Measurements from ENCODE around the gene UGDH.
"Not testable (repeated sequence)": the region's sequence is repeated elsewhere in the genome, so short reads cannot be mapped to it uniquely, and the experiment has no call there.

Gene UGDH

GRCh38 chr4:39495446-39496213, 31.6 kb downstream of the UGDH start:
- no peak for DNase-seq (ENCODE audit: low read depth in 3 of 3)

GRCh38 chr4:39494354-39494753, 32.9 kb downstream of the UGDH start:
- no peak for DNase-seq (ENCODE audit: low read depth in 3 of 3)

GRCh38 chr4:39490322-39490721, 36.9 kb downstream of the UGDH start:
- no peak for DNase-seq (ENCODE audit: low read depth in 3 of 3)

GRCh38 chr4:39486221-39486804, 40.9 kb downstream of the UGDH start:
- no peak for DNase-seq (ENCODE audit: low read depth in 3 of 3)

GRCh38 chr4:39484582-39485272, 42.5 kb downstream of the UGDH start:
- no peak for DNase-seq (ENCODE audit: low read depth in 3 of 3)

DNA sequence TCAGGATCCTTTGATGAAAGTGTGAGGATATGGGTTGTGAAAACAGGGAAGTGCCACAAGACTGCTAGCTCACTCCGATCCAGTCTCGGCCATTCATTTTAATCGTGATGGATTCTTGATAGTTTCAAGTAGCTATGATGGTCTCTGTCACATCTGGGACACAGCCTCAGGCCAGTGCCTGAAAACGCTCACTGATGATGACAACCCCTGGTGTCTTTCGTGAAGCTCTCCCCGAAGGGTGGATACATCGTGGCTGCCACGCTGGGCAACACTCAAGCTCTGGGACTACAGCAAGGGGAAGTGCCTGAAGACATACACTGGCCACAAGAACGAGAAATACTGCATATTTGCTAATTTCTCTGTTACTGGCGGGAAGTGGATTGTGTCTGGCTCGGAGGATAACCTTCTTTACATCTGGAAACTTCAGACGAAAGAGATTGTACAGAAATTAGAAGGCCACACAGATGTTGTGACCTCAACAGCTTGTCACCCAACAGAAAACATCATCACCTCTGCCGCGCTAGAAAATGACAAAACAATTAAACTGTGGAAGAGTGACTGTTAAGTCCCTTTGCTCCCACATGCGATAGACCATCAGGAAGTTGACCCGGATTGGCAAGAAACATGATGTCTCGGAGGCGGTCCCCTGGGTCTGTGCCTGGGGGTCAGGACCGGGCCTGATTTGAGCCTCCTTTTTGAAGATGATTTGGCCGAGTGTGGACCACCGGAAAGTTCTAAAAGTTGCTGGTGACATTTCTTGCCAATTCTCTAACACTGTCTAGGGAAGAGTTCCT, 46.1 kb downstream of the UGDH start:
- DNase-seq (ENCODE audit: low read depth in 3 of 3) = no peak

DNA sequence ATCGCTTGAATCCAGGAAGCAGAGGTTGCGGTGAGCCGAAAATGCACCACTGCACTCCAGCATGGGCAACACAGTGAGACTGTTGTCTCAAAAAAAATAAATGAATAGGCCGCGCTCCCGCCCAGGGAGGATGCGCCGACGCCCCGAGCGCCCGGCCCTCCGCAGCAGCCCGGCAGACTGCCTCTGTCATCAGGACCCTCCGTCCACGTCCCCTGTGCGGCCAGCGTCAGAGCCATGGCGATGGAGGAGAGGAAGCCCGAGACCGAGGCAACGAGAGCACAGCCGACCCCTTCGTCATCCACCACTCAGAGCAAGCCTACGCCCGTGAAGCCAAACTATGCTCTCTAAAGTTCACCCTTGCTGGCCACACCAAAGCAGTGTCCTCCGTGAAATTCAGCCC, 47.0 kb downstream of the UGDH start:
- DNase-seq (ENCODE audit: low read depth in 3 of 3) = no peak

- no peak for DNase-seq (ENCODE audit: low read depth in 3 of 3)
These were observed 50.9 kb downstream of the UGDH start for GRCh38 chr4:39476187-39476895.

DNA sequence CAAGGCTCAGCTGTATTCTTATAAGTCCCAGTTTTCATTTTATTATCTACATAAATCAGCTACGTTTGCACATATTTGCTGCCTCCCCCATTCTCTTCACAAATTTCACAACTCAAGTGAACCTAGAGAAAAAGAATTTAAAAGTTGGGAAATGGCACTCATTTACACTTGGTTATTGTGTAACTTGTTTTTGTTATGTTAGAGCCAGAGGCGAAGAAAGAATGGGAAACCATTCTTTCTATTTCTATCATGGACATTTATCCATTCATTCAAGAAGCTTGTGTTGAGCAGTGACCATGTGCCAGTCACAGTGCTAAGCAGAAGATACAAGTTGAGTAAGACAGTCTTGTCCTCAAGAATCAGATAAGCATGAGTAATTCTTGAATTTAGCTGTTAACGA, 54.8 kb downstream of the UGDH start:
- DNase-seq (ENCODE audit: low read depth in 3 of 3) = no peak

DNA sequence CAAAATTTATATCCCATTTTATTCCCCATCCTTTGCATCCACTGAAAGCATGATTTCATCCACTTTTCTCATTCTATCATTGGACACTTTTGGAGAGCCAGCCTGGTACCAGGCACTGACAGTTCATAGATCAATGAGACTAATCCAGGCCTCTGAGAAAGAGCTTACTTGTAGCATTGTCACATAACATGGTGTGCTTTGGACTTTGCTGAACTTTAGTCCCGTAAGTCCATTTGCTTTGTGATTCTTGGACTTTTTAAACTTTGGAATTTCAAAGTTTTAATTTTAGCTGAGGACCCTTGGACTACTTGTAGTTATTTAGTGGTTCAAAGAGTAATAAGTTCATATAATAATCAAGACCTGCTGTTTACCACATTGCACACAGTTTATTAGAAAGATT, 56.8 kb downstream of the UGDH start:
- DNase-seq (ENCODE audit: low read depth in 3 of 3) = no peak

DNA sequence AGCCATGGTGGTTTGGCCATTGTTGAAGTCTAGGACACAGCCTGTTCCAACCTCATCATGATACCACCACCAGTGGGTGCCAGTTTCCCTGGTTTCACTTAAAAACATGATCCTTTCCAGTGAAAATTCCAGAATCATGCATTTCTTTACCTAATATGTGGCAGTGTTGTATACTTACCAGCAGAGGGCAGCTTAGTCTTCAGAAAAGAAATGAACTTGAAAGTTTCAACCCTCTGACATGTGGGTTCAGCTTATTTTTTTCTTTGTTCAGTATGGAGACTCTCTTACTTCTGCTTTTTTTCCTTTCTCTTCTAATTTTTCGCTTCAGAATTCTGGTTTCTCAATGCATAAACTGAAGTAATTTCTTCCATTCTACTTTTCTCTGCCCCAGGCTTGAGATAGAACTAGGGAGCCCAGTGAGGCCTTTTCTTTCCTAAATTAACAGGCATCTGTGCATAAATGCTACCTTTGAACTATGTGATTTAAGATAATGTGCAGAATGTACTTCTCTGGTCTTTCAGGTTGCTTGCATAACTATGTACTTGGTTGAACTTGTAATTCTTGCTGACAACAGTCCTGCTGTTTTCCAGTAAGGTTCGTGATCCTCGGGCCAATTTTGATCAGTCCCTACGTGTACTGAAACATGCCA, 57.7 kb downstream of the UGDH start:
- no peak for DNase-seq (ENCODE audit: low read depth in 3 of 3)

DNA sequence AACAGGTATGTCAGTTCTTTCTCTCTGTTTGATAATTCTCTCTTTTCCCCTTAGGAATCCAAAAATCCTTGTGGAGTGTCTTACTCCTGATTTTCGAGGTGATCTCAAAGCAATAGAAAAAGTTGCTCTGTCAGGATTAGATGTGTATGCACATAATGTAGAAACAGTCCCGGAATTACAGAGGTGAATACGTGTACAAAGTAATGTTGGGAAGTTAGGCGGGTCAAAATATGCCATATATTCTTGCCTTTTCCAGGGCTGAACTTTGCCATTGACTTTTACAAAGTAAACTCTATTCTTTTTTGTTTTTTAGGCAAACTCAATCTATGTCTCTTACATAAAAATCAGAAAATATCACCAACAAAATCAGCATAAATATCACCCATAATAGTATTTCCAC, 59.8 kb downstream of the UGDH start:
- no peak for DNase-seq (ENCODE audit: low read depth in 3 of 3)

- no peak for DNase-seq (ENCODE audit: low read depth in 3 of 3)
These were observed 60.5 kb downstream of the UGDH start for GRCh38 chr4:39466747-39467146.

DNA sequence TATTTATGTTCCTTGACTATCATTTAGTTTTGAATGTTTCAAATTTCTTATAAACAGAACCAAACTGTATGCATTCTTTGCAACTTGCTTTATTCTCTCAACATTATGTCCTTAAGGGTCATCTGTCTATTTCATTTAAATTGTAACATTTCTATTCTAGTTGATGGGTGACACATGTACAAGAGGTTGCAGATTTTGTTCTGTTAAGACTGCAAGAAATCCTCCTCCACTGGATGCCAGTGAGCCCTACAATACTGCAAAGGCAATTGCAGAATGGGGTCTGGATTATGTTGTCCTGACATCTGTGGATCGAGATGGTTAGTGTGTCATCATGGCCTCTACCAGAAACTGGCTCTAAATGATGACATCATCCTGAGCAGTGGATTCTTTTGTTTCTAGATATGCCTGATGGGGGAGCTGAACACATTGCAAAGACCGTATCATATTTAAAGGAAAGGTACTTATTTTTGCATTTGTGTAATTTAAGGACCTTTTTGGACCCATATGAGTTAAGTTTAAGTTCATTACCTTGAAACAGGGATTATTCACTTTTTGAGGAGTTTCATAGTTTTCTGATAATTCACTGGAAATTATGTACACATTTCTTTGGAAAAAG, 62.2 kb downstream of the UGDH start:
- DNase-seq (ENCODE audit: low read depth in 3 of 3) = no peak

DNA sequence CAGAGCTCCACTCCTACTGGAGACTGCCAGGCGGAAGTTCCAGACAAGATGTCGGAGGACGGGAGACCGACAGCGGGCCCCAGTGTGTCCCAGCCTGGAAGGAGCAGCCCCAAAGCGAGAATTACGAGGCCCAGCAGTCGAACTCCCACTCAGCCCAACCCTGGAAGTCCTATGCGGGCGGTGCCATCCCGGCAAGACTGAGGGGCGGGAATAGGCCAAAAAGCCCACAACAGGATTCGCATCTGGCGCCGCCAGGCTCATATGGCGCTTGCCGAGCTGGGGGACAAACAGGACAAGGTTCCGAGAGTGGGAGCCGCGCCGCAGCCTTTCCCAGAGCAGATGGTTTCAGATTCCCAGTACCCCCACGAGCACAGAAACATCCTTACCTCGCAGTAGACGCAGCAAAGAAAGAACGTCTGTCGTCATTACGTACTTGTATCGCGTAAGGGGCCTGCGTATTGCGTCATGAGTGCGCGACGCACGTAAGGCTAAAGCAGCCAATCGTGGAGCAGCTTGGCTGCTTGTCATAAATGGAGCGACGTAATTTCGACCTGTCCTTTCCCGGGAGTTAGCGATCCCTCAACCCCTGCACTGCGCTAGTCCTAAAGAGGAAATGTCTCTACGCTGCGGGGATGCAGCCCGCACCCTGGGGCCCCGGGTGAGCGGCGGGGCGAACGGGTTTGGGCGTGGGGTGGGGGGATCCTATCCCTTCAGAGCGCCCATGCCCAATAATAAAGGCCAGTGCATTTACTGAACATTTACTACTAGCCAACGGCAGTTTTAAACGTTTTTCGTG, 68.5 kb downstream of the UGDH start, which contains the start of the genes LIAS and RPL9:
LIAS (plus strand) TSS at position 552 of the 796 bp plus-strand sequence; CDS start at position 614, 62 bp downstream.
RPL9 (minus strand) TSS at position 418 of the 796 bp plus-strand sequence. CDS start 483 bp downstream, outside the sequence.
- DNase-seq (ENCODE audit: low read depth in 3 of 3) = peak; percentile 76 to 88 (median 87)

- DNase-seq (ENCODE audit: low read depth in 3 of 3) = not testable (repeated sequence)
These were observed 69.1 kb downstream of the UGDH start for GRCh38 chr4:39458161-39458504.

- no peak for DNase-seq (ENCODE audit: low read depth in 3 of 3)
These were observed 70.1 kb downstream of the UGDH start for GRCh38 chr4:39456946-39457763.

DNA sequence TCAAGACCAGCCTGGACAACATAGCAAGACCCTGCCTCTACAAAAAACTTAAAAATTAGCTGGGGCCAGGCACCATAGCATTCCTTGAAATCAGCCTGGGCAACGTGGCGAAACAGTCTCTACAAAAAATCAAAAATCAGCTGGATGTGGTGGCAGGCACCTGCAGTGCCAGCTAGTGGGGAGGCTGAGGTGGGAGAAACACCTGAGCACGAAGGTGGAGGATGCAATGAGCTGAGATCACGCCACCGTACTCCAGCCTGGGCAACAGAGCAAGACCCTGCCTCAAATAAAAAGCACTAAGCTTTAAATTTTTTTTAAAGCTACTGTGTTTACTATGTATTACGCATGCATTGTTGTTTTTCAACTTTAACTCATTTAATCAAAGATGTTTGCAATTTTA, 71.8 kb downstream of the UGDH start:
- DNase-seq (ENCODE audit: low read depth in 3 of 3) = no peak

- DNase-seq (ENCODE audit: low read depth in 3 of 3) = no peak
These were observed 73.5 kb downstream of the UGDH start for GRCh38 chr4:39453738-39454137.
